ENCODE measurements around the gene IST1. TPM values are rescaled to one million over a fixed set of nuclear protein-coding genes. Genes with fewer than 3 reads are reported as not detected.

IST1 gene
- total and polyA plus RNA-seq, 9 of the 15 experiments (the other 6 are each of a cell fraction or from before 2014, with no cell fraction given), result 135 to 334 (median 188) TPM

DNA sequence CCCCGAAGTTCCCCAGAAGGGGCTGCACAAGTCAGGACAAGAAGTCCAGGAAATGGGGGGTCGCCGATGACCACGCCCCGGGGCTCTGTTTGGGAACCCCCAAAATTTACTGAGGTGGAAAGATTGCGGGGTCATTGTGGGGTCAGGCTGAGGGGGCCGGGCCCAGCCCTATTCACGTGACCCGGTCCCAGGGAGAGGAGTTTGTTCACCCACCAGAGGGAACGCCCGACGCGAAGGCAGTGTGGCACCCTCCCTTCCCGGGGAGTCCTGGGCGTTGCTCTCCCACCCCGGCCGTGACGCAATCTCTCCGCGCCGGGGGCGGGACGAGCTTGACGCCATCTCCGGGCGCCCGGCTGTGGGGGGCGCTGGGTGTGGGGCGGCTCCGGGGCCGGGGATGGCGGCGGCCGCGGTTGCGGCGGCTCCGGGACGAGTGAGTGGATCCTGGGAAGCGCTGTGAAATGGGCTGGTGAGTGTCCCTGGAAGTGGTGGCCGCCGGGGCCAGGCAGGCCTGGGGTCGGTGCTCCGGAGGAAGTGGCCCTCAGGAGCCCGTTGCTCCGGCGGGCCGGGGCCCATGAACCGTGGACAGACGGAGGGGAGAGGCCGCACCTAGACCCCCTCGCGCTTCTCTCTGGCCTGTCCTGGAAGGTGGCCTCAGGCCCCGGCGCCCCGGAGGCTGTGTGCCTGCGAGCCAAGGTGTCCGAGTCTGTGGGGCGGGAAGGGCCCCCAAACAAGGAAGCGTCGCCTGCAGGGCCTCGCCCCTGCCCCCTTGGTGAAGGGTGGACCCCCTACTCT, 49.5 kb upstream of the IST1 start, which contains the start of gene ATXN1L (continued):
- TF ChIP-seq, protein P1, sequence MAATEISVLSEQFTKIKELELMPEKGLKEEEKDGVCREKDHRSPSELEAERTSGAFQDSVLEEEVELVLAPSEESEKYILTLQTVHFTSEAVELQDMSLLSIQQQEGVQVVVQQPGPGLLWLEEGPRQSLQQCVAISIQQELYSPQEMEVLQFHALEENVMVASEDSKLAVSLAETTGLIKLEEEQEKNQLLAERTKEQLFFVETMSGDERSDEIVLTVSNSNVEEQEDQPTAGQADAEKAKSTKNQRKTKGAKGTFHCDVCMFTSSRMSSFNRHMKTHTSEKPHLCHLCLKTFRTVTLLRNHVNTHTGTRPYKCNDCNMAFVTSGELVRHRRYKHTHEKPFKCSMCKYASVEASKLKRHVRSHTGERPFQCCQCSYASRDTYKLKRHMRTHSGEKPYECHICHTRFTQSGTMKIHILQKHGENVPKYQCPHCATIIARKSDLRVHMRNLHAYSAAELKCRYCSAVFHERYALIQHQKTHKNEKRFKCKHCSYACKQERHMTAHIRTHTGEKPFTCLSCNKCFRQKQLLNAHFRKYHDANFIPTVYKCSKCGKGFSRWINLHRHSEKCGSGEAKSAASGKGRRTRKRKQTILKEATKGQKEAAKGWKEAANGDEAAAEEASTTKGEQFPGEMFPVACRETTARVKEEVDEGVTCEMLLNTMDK (IDR thresholded peaks at IDR 0.05; ENCODE audit: borderline replicate concordance, insufficient read depth, low read depth, low read length, poor library complexity, severe bottlenecking), result peak; percentile 7
- no peak for TF ChIP-seq NCOA6 (IDR thresholded peaks at IDR 0.05)
- TF ChIP-seq TEAD2 (tag; IDR thresholded peaks at IDR 0.05), result no peak
- TF ChIP-seq FIP1L1 (IDR thresholded peaks at IDR 0.05; ENCODE audit: low read depth, low read length, poor library complexity, severe bottlenecking), result no peak
- TF ChIP-seq, protein P2, sequence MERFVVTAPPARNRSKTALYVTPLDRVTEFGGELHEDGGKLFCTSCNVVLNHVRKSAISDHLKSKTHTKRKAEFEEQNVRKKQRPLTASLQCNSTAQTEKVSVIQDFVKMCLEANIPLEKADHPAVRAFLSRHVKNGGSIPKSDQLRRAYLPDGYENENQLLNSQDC (CRISPR knock-in tag; IDR thresholded peaks at IDR 0.05), result 0 out of 2 replicates have a peak, but pooled peaks have one; percentile 44
- TF ChIP-seq RNF2 (IDR thresholded peaks at IDR 0.05), result 0 out of 2 replicates have a peak, but pooled peaks have one; percentile 26
- TF ChIP-seq NCOR1 (IDR thresholded peaks at IDR 0.05), result peak; percentile 29; the same call in 1 of the 2 replicates
- TF ChIP-seq ZNF197 (CRISPR knock-in tag; IDR thresholded peaks at IDR 0.05; ENCODE audit: low read depth), result peak; percentile 36; the same call in 1 of the 2 replicates
- TF ChIP-seq RFX5 (IDR thresholded peaks at IDR 0.05; ENCODE audit: low read depth, low read length), result no peak
- TF ChIP-seq U2AF2 (optimal IDR thresholded peaks at IDR 0.05; ENCODE audit: low read depth, low read length), result no peak
- TF ChIP-seq, protein P3, sequence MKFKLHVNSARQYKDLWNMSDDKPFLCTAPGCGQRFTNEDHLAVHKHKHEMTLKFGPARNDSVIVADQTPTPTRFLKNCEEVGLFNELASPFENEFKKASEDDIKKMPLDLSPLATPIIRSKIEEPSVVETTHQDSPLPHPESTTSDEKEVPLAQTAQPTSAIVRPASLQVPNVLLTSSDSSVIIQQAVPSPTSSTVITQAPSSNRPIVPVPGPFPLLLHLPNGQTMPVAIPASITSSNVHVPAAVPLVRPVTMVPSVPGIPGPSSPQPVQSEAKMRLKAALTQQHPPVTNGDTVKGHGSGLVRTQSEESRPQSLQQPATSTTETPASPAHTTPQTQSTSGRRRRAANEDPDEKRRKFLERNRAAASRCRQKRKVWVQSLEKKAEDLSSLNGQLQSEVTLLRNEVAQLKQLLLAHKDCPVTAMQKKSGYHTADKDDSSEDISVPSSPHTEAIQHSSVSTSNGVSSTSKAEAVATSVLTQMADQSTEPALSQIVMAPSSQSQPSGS (CRISPR knock-in tag; IDR thresholded peaks at IDR 0.05), result peak; percentile 46; the same call in 1 of the 2 replicates
- peak; percentile 92 for TF ChIP-seq CEBPG (CRISPR knock-in tag; IDR thresholded peaks at IDR 0.05)
- TF ChIP-seq CEBPG (tag; conservative IDR thresholded peaks at IDR 0.05 in 1 of 2, IDR thresholded peaks at IDR 0.05 in 1 of 2), result peak; percentile 94 to 96
- TF ChIP-seq, protein P4, sequence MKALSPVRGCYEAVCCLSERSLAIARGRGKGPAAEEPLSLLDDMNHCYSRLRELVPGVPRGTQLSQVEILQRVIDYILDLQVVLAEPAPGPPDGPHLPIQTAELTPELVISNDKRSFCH (CRISPR knock-in tag; IDR thresholded peaks at IDR 0.05), result no peak
- TF ChIP-seq, protein P4 (tag; IDR thresholded peaks at IDR 0.05), result peak; percentile 35; the same call in 1 of the 2 replicates

All from K562 (cell line).